Tibial nerve (tissue), 4 donors: ENCODE results near the gene SPATS2.

Source experiments
- CTCF ChIP-seq, 5 experiments: fragments of 200-600 bp in 3 of 5; fragments of 450-650 bp in 2 of 5; sonication (generic) in 3 of 5; IDR thresholded peaks; one replicate each; pipeline ENCODE4 v1.5.1; 2016 to 2019; ENCODE audit warnings: antibody characterized with exemption in 5 of 5, mild to moderate bottlenecking in 3 of 5, moderate library complexity in 2 of 5
- EP300 ChIP-seq, 2 donors: sonication (generic); formaldehyde crosslinking; IDR thresholded peaks; one replicate each; pipeline ENCODE4 v1.6.1; 2017; ENCODE audit warnings: antibody characterized with exemption in 2 of 2, mild to moderate bottlenecking in 1 of 2
- POLR2A ChIP-seq, 2 donors: fragments of 450-650 bp; IDR thresholded peaks; one replicate each; pipeline ENCODE4 v1.6.1; 2017; ENCODE audit warnings: antibody characterized with exemption in 2 of 2, mild to moderate bottlenecking in 2 of 2, moderate library complexity in 2 of 2

DNA sequence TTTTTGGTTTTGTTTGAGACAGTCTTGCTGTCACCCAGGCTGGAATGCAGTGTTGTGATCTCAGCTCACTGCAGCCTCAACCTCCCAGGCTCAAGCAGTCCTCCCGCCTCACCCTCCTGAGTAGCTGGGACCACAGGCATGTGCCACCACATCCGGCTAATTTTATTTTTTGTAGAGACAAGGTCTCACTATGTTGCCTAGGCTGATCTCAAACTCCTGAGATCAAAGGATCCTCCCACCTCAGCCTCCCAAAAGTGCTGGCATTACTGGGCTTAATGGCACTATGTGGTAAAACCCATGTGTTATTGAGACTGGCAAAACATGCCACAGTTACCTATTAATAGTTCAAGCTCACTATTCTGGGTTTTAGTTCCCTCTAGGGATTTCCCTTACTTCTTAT, 120.3 kb downstream of the SPATS2 start:
- TF ChIP-seq CTCF (IDR thresholded peaks at IDR 0.05) (no peak), POLR2A (IDR thresholded peaks at IDR 0.05) (no peak), EP300 (IDR thresholded peaks at IDR 0.05) (no peak)
